Adrenal gland (tissue), 5 donors: ENCODE data around the gene MUC6.

Experiments used
- CTCF ChIP-seq, 6 experiments: fragments of 450-650 bp in 4 of 6; fragments of 200-600 bp in 2 of 6; sonication (generic) in 1 of 6; IDR thresholded peaks; 1 replicate in 5 of 6; 2 replicates in 1 of 6; pipeline versions ENCODE4 v1.5.1 to v1.8.0; 2016 to 2021; ENCODE audit warnings: antibody characterized with exemption in 6 of 6, mild to moderate bottlenecking in 2 of 6, moderate library complexity in 1 of 6
- POLR2A ChIP-seq, 2 donors: fragments of 450-650 bp; IDR thresholded peaks; one replicate each; pipeline ENCODE4 v1.6.1; 2017; ENCODE audit warnings: antibody characterized with exemption in 2 of 2, mild to moderate bottlenecking in 2 of 2, moderate library complexity in 1 of 2
- donor health status: DM: no; HTN: no; CAD: no.

DNA sequence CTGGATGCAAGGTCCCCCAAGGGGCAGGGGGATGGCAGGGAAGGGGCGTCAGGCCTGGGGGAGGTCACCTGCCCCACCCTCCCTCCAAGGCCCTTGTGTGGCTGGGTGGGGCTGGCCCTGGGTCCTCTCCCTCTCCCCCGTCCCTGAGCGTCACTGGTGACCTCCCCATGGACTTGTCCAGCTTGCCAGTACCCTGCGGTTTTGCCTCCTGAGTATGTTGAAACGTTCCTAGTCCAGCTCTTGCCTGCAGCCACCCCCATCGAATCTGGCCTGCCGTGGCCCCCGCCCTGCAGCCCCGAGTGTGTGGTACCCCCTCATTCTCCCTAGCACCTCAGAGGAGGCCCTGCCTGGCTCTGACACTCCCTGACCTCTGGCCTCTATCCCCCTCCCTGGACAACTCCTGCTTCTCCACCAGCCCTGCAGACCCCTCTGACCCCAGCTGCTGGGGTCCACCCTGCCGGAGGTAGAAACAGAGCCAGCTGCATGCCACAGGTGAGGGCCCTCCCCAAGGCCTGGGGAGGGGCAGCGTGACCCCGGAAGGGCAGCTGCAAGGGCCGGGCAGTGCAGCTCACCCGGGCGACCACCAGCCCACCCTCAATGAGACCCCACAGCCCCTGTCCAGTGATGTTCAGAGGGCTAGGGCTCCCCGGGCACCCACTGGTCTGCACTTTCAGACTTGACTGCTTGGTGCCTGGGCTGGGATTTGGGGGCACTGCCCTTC is 4.1 kb upstream of the MUC6 start:
- TF ChIP-seq CTCF (IDR thresholded peaks at IDR 0.05) (no peak), POLR2A (IDR thresholded peaks at IDR 0.05) (no peak)
